ENCODE data around the gene OPRM1.
A peak's percentile ranks its signal among the peaks of the same experiment; 100 is the strongest.
"Not testable (repeated sequence)": the region's sequence is repeated elsewhere in the genome, so short reads cannot be mapped to it uniquely, and the experiment has no call there.

The OPRM1 gene

DNA sequence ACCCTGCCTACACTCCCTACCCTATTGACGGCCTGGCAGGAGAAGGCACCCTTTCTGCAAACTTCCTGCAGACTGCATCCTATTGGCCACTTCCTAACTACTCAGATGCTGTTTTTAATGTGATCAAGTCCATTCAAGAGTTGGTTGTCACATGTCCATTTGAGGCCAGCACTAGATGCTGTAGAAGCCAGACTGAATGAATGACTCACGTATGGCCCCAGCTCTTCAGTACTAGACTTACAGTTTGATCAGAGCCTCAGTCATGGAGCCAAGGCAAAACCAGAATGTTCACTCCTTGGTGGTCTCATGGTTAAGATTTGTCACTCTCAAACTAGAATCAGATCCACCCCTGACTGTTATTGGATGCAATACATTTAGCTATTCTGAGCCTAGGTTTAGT, 101.7 kb downstream of the OPRM1 start:
- DNase-seq (ENCODE audit: low read depth) = no peak

DNA sequence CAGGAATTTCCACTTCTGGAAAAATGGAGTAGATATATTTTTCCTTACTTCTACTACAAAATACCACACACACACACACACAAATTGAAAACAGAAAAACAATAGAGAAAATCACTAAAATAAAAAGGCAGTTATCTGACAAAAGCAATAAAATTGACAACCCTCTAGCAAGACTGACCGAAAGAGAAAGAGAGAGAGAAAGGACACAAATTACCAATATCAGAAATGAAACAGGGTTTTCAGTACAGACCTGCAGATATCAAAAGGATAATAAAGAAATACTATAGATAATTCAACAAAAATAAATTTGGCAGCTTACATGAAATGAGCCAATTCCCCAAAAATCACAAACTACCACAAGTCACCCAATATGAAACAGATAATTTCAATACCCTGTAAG, 104.7 kb downstream of the OPRM1 start:
- no peak for DNase-seq (ENCODE audit: low read depth)

DNA sequence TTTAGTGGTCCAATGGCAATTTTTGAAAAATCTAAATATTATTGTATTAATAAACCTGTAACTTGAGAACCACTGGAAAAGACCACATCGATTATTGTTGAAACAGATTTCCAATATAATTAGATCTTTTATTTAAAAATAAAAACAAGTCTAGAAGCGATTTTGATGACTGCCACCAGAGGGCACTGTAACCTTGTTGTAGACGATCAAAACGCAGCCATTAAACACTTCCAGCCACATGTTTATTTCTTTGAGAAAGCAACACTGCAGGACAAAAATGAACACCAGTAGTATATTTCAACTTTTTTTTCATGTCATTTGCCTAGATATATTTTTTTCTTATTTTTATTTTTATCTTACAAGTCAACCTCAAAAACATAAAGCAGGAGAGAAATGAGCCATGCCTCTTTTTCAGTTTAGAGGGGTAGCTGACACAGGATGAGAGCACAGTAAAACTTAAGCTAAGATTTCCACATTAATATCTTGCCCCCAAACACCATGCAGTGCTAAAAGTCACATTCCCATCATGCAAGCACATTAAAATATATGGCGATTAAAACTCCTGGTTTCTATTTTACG, 115.4 kb downstream of the OPRM1 start:
- peak; percentile 21 for DNase-seq (ENCODE audit: low read depth)

DNA sequence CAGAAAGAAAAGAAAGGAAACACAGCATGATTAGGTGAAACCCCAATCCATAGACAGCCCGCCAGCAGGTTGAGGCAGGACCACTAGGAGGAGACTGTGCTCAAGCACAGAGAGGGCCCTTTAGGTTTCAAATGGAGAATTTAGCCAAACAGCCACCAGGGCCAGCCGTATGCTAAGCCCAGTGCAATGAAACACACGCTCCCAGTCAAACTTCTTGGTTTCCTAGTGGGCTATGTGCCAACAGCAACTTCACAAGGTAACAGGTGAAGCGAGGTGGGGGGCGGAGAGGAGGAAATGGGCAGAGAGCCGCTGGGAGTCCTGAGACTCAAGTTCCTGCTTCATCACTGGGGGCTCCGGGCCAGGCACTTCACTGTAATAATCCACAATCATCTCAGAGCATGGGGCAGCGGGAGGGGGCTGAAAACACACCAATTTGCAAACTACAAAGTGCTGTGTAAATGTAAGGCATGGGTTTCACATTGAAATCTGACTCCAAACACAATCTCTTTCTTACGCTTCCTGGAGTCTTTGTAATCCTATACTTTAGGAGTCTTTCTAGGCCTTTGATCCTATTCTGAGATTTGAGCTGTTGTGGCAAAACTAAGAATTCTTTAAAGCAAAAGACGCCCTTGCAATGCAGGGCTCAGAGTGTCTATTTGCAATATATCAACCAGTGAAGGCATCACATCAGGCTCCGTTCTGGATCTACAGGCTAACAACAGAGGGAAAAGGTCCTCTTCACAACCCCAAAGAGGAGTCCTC, 117.3 kb downstream of the OPRM1 start:
- peak; percentile 8 for DNase-seq (ENCODE audit: low read depth)

DNA sequence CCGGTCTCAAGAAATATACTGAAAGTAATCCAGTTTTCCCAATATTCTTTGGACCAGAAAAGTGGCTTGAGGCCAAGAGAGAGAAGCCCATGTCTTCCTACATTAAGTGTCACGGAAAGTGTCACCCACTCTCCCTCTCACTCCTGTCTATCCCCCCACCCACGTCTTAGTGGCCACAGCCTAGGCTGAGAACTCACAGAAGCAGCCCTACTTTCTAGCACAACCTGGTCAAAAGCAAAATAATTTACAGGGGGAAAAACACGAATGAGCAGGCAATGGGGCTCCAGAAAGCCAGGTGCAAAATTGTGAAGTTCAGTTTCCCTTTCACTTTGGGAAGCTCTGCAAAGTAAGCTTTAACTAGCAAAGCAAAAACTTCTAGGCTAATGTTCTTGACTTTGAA, 118.0 kb downstream of the OPRM1 start:
- DNase-seq (ENCODE audit: low read depth) = no peak

DNA sequence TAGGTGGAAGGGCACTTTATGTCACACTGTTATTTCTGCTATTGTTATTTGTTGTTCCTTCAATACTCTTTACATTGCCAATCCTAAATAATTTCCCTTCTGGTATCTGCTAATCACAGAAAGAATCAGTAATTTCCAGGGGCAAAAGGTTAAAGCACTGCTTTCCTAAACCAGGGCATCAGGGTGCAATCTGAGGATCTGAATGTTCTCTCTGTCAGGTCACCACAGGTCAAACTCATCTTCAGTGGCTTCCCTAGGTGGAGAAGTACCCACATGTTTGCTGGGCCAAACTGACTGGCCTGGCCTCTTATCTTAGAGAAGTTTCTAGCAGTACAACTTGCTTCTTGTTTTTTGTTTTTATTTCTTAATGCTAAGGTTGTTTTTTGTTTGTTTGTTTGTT, 118.7 kb downstream of the OPRM1 start:
- DNase-seq (ENCODE audit: low read depth) = no peak

DNA sequence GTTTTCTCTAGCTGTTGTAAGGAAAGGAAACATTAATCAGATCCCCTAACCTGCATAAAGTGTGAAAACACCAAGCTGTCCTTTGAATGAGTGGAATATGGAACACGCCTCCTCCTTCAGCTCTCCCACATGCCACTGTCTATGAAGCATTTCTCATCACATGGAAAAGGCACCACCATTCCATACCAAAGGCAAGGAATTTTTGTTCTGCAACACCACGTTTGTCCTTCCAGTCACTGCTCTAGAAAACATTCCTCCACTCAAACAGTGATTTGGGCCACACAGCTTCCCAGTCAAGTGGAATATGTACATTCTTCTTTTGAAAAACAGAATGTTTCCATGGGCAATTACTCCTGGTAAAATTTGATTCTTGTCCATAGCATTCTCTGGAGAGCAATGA, 120.1 kb downstream of the OPRM1 start:
- no peak for DNase-seq (ENCODE audit: low read depth)

DNA sequence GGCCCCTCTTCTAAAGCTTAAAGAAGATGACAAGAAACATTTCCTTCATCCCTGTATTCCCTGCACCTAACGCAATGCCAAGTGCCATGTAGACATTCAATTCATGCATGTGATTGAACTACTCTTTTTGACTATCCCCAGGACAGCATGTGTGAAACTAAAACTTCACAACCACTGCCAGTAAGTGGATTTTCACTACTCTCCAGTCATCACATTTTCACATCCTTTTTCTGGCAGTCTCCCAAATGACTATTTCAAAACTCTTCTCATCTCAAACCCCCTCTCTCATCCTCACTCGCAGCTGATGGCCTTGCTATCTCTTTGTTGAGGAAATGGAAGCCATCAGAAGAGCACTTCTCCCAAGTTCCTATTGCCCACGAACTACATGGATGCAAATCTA, 122.6 kb downstream of the OPRM1 start:
- no peak for DNase-seq (ENCODE audit: low read depth)

DNA sequence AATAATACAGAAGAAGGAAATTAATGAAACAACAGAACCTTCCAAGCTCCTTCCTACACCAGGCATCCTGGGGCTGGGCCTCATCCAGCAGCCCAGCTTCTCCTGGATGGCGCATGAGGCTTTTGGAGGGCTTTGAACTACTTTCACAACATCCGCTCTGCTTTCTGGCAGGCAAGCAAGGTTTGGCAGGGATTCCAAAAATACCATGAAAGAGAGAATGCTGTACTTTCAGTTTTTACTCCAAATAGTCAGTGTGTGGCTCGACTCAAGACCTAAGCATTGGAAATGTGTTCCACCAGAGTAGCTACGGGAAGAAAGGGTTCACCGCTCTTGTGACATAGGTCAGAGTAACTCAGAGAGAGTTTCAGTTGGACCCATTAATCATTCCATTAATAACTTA, 125.4 kb downstream of the OPRM1 start:
- peak; percentile 45 for DNase-seq (ENCODE audit: low read depth)

DNA sequence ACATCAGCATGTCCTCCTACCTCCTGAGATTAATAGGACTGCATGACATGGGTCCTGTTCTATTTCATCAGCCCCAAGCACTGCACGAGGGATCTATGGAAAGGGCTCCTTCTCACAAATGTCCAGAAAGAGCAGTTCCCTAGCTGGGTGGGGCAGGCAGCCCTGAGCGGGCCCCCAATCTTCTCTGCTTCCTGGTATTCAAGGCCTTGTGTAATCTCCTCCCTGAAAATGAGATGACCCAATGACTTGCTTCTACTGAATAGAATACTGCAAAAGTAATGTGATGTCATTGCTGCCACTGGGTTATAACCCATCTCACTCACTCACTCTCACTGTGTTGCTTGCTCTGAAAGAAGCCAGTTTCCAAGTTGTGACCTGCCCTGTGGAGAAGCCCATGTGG, 126.4 kb downstream of the OPRM1 start:
- DNase-seq (ENCODE audit: low read depth) = no peak

DNA sequence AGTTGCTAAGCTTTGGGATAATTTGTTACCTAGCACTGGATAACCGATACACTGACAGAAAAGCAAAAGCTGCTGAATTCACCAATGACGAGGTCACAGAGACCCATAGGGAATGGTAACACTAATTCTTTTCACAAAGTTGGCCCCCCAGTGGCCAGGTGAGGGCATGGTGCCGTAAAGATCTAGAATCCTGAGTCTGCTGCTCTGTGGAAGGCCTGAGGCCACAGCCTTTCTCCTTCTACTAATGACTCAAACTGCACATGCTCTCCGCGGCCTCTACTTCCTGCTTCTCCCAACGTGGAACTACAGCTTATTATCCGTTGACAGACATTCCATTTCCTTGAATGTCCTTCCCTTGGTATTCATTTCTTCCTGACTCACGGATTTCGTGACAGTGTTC, 127.1 kb downstream of the OPRM1 start:
- DNase-seq (ENCODE audit: low read depth) = no peak

DNA sequence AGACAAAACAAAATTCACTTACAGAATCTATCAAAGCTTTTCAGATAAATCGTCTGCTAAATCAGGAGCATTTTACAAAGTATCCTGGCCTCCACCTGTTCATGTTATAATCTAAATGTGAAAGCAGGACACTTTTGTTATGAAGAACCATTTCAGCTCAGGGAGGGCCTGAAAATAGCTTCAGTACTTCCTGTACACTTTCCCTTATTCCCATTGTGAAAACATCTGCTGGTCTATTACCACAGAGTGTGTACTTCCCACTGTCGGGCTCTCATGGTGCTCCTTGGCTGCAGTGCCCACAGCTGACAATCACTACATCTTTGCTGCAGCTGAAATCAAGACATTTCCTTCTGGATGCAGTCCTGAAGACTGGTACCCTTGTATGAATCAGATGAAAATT, 128.1 kb downstream of the OPRM1 start:
- DNase-seq (ENCODE audit: low read depth) = no peak

DNA sequence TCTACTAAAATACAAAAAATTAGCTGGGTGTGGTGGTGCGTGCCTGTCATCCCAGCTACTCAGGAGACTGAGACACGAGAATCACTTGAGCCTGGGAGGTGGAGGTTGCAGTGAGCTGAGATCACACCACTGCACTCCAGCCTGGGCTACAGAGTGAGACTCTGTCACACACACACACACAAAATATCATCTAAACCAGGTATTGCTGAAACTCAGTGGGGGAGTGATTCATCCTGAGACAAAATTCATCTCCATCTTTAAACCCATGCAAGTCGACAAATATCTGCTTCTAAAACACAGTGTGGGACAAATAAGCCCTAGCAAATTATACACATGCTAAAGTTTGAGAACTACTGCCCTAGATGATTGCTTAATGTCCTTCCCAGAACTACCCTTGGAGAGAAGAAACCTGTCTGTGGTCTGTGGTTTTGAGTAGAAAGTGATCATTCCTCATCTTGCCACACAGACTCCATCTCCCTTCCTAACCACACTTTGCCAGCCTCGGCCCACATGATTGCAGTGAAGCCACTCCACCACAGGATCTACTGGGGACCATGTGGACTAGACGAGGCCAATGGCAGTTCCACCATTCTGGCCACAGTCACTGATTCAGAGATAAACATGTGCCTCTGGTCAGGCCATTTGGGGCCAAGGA, 130.3 kb downstream of the OPRM1 start:
- no peak for DNase-seq (ENCODE audit: low read depth)

DNA sequence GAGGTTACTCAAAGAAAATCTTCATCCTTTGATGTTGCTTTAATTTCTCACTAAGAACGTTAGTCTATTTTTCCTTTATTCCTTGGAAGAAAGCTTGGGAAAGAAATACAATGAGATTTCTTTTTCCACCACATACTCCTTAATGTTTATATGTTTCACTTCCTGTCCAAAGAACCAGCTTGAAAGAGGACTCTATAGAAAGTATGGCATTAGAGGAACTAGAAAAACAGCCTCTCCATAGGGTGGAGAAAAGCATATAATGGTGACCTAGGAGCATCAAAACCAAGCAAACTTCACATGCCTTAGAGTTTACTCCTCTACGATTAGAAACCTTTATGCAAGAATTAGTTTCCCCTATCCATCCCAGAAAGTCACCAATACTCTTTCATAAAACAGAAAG, 131.1 kb downstream of the OPRM1 start:
- DNase-seq (ENCODE audit: low read depth) = no peak

DNA sequence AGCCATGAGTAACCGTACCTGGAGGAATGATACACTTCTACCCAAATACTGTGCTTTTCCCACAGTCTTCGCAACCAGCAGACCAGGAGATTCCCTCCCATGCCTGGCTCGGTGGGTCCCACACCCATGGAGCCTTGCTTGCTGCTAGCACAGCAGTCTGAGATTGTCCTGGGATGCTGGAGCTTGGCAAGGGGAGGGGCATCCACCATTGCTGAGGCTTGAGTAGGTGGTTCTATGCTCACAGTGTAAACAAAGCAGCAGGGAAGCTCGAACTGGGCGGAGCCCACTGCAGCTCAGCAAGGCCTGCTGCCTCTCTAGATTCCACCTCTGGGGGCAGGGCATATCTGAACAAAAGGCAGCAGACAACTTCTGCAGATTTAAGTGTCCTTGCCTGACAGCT, 133.4 kb downstream of the OPRM1 start:
- not testable (repeated sequence) for DNase-seq (ENCODE audit: low read depth)

DNA sequence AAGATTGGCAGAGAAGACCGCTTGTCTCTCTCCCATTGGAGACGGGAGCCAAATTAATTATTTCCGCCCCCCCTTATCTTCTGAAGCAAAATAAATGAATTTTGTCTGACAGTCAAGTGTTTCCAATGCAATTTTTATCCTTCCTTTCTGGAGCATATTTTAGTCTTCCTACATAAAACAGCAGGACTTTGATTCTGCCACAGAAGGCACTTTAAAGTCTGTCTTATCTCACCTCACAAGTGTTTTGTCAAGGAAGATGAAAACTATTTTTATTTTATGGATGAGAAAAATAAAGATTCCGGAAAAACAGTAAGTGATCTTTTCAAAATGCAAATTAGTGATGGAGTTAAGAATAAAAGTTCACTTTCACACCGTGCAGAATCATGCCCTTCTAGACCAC, 140.4 kb downstream of the OPRM1 start:
- no peak for DNase-seq (ENCODE audit: low read depth)

DNA sequence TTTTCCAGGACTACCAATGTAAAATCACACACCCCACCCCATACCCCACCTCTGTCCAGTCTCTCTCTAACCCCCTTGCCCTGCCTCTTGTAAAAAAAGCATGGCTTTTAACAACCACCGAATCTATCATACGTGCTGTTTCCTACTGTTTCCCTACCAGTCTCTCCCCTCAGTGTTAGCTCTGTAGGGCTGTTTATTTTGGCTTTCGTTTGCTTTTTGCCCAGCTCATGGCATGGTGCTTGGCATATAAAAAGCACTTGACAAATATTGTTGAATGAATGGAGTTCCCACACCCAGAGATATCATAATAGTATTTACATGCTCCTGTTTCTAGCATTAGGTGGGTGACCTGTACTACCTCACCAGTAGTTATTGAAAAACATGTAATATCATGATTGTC, 148.2 kb downstream of the OPRM1 start:
- DNase-seq (ENCODE audit: low read depth) = no peak

DNA sequence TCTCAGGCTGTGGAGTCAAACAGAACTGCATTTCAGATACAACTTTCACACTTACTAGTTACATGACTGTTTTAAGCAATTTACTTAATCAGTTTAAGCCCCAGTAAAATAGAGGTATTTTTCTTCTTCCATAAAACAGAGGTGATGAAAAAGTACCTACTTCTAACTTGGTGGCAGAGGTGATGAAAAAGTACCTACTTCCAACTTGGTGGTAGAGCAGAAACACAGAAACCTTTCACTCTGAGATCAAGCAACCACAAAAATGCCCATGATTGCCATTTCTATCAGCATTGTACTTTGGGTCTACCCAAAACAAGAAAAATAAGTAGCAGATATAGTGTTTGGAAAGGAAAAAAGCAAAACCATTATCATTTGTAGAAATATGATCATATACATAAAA, 148.7 kb downstream of the OPRM1 start:
- DNase-seq (ENCODE audit: low read depth) = no peak

DNA sequence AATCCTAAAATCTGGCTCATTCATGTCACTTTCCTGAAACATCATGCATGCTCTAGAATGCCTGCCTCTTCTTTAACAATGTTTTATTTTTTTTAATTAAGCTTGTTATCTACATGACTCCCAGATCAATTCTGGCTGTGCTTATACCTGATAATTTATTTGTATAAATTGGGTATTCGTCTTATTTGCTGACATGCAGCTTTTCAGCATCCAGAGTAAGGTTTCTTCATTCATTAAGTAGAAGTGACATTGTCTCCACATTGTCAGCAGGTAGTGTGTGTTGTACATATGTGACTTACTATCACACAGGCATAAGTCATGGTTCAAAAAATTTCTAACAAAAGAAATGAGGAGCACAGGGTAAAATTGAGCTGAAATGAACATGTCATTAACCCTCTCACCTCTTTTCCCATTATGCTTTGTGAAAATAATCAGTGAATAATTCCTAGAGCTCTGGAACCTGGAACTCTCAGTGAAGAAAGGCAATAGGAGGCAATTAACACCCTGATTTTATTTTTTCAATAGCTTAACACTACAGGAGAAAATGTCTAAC, 157.4 kb downstream of the OPRM1 start:
- DNase-seq (ENCODE audit: low read depth) = no peak

DNA sequence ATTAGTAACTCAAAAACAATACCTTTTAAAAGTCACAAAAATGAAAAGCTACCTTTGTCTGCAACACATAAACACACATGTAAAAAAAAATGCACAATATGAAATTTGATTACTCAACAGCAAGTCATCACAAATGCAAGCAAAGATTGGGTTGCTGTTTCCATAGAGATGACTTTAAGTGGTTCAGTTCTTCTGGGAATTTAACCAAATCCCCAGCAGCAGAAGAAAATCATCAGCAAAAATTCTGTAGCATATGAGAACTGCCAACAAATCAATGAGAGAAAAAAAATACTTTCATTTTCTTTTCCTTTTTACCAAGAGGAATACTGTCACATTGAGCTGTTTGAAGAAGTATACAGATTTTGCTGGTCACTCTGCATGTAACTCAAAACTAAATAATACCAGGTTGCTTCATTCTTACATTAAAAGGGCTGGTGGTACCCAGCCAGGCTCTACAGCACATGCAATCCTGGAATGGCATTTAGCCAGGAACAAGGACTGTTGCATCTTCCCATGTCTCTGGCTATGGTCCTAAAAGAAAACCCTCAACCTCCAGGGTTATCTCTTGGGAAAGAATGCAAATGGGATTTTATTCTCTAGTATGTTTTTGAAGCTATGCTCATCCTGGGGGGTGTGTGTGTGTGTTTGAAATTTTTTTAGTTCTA, 158.3 kb downstream of the OPRM1 start:
- peak; percentile 26 for DNase-seq (ENCODE audit: low read depth)

DNA sequence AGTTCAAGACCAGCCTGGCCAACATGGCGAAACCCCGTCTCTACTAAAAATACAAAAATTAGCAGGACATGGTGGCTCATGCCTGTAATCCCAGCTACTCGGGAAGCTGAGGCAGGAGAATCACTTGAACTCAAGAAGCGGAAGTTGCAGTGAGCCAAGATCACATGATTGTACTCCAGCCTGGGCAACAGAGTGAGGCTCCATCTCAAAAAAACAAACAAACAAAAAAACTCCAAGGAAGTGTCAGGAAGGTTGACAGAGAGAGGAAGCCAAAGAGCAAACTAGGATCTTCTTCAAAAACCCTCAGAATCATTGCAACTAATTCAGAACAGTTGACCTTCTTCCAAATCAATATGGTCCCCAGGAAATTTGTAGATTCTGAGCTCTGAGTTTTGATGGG, 162.6 kb downstream of the OPRM1 start:
- DNase-seq (ENCODE audit: low read depth) = not testable (repeated sequence)

DNA sequence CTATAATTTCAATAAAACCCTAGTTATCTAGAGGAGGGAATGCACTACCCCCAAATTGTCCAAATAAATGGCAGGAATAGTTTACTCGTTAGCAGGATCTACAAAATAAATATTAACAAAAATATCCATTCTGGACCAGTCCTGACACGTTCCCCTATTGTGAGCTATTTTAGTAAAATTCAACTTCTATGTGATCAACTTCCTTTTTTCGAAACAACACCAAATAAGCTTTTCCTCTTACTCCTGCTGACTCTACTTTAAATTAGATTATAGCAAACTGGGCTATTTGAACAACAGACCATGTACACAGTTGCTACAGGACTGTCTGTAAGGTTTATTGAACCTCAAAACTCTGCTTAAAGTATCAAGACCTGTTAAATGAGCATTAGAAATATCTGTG, 163.3 kb downstream of the OPRM1 start:
- no peak for DNase-seq (ENCODE audit: low read depth)

DNA sequence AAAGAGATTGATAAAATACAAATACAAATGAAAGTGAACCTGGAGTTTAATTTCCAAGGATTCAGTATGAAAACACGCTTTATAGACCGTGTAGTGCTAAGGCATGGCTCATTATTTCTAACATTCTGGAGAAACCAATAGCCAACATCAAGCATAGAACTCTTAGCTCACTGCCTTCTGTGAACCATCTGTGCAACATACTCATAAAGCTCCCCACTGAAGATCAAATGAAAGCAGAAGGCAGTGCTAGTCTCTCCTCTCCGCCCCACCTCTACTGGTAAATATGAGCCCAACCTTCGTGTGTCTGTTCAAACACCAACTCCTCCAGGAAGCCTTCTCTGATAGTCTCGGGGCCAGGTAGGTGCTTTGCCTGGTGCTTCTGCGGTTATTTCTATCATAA, 163.9 kb downstream of the OPRM1 start:
- no peak for DNase-seq (ENCODE audit: low read depth)

All from GM04504 (cell line).